CD4-positive, alpha-beta T cell (primary cell): ENCODE results near the gene LDLRAD2. TPM values are rescaled to one million over a fixed set of nuclear protein-coding genes. Genes with fewer than 3 reads are reported as not detected.

Experiments
- ATAC-seq: fragments of 200-7000 bp; cut with Tn5 transposase; one replicate; pipeline ENCODE4 v1.10.0; 2022; ENCODE audit warnings: mild to moderate bottlenecking; ENCODE audit not compliant: poor library complexity
- CTCF ChIA-PET: fragments of 350-600 bp; sonication (Branson Sonifier 250); formaldehyde crosslinking; loops from one replicate; lab custom pipeline; 2021; ENCODE audit warnings: antibody characterized with exemption, inconsistent platforms; lab: Charles Lee
- POLR2A ChIA-PET: fragments of 350-600 bp; sonication (Branson Sonifier 250); formaldehyde crosslinking; loops from one replicate; lab custom pipeline; 2021; ENCODE audit warnings: antibody characterized with exemption, inconsistent platforms; lab: Charles Lee
- DNase-seq, 14 experiments: peaks; one replicate each; pipeline ENCODE4 v3.0.0-alpha.2; 2013 to 2020; ENCODE audit warnings: mixed read lengths in 2 of 14
- H3K27ac ChIP-seq, 2 donors: one replicate each; pipeline versions ENCODE4 v1.5.1 to v1.7.0; 2013; ENCODE audit warnings: low read length in 2 of 2, low read depth in 1 of 2, mild to moderate bottlenecking in 1 of 2
- H3K27me3 ChIP-seq, 2 experiments: 1 replicate in 1 of 2; 2 replicates in 1 of 2; pipeline versions ENCODE4 v1.6.1 to v1.7.0; 2013; ENCODE audit warnings: low read length in 2 of 2, control low read depth in 1 of 2, mild to moderate bottlenecking in 1 of 2, moderate library complexity in 1 of 2; ENCODE audit not compliant: insufficient read depth in 2 of 2, control insufficient read depth in 1 of 2
- H3K36me3 ChIP-seq: one replicate; pipeline ENCODE4 v1.6.1; 2013; ENCODE audit warnings: low read length, control low read depth; ENCODE audit not compliant: insufficient read depth
- H3K4me1 ChIP-seq: one replicate; pipeline ENCODE4 v1.6.1; 2013; ENCODE audit warnings: low read length, control low read depth; ENCODE audit not compliant: insufficient read depth
- H3K4me3 ChIP-seq: one replicate; pipeline ENCODE4 v1.5.1; 2013; ENCODE audit warnings: mild to moderate bottlenecking, low read length, moderate library complexity
- H3K9me3 ChIP-seq, 2 experiments: 1 replicate in 1 of 2; 2 replicates in 1 of 2; pipeline versions ENCODE4 v1.6.1 to v1.7.0; 2013; ENCODE audit warnings: low read length in 2 of 2, mild to moderate bottlenecking in 2 of 2, control low read depth in 1 of 2, moderate library complexity in 1 of 2; ENCODE audit not compliant: control insufficient read depth in 1 of 2, insufficient read depth in 1 of 2
- H3K27ac Mint-ChIP-seq: one replicate; pipeline ENCODE4 v1.8.0; 2020; ENCODE audit warnings: mixed read lengths
- H3K27me3 Mint-ChIP-seq: one replicate; pipeline ENCODE4 v1.8.0; 2021; ENCODE audit warnings: mixed read lengths
- H3K36me3 Mint-ChIP-seq: one replicate; pipeline ENCODE4 v1.8.0; 2021; ENCODE audit warnings: low read depth, mixed read lengths
- H3K4me1 Mint-ChIP-seq: one replicate; pipeline ENCODE4 v1.8.0; 2021; ENCODE audit warnings: low read depth, mixed read lengths
- H3K4me3 Mint-ChIP-seq: one replicate; pipeline ENCODE4 v1.8.0; 2020; ENCODE audit warnings: mild to moderate bottlenecking, mixed read lengths
- H3K9me3 Mint-ChIP-seq: one replicate; pipeline ENCODE4 v1.8.0; 2020; ENCODE audit warnings: mixed read lengths
- intact Hi-C, 2 experiments: fragments of 100-400 bp; cut with DNase I in 1 of 2; cut with micrococcal nuclease in 1 of 2; formaldehyde crosslinking; loops; one replicate each; pipeline versions ENCODE4 v1.15.1 to v1.9.0; 2023 to 2025; cut with DNase I, micrococcal nuclease
- total RNA-seq, 174 experiments: library from RNA in 2 of 174; stranded (reverse) in 2 of 174; gene quantifications; one replicate each; pipeline ENCODE4 v1.2.3 and lab custom pipeline; 2021 to 2026
- TF ChIP-seq, protein P1 (sequence below): fragments of 200-600 bp; IDR thresholded peaks from one replicate; pipeline ENCODE4 v1.8.0; 2022; ENCODE audit warnings: antibody characterized with exemption, mild to moderate bottlenecking

The LDLRAD2 gene
- total RNA-seq, 2 experiments from 2014 or later: not detected

DNA sequence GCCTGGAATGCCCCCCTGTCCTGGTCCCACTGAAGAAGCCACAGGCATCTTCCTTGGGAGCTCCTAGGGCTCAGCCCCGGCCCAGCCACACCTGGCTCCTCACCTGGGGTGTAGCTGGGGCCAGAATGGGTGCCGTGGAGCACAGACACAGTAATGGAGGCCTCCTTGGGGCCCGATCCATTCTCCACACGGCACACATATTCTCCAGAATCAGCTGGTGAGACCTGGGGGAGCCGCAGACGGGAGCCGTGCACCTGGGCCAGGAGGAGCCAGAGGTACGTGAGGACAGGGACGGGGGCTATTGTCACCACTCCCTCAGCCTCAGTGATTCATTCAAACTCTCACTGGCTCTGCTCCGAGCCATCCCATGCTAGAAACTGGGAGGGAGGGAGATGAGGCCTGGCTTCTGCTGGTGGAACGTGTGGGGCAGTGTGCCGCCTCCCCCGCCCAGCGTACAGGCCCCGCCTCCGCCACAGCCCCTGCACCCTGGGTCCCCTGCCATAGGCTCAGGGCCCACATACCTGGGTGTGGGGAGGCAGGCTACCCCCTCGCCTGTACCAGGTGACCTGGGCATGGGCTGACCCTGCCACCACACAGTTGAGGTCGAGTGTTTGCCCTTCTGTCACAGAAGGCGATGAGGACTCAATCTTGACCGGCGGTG is 42.2 kb downstream of the LDLRAD2 start:
- Histone ChIP-seq H3K36me3 (no peaks in the 10 kb centered on the region), H3K27ac (no peak overlapping the region), H3K27me3 (no peaks in the 10 kb centered on the region), H3K9me3 (no peaks in the 10 kb centered on the region), H3K4me1 (no peaks in the 10 kb centered on the region), H3K4me3 (no peak overlapping the region)
- Mint-ChIP-seq H3K27ac (no peak overlapping the region), H3K36me3 (no peaks in the 10 kb centered on the region), H3K4me3 (no peak overlapping the region), H3K27me3 (no peaks in the 10 kb centered on the region), H3K9me3 (no peaks in the 10 kb centered on the region), H3K4me1 (peaks cover 4% of the 10 kb centered on the region)
- CTCF ChIA-PET: no interaction called here
- DNase-seq: no peak
- intact Hi-C loops: no loop called here
- TF ChIP-seq, protein P1, sequence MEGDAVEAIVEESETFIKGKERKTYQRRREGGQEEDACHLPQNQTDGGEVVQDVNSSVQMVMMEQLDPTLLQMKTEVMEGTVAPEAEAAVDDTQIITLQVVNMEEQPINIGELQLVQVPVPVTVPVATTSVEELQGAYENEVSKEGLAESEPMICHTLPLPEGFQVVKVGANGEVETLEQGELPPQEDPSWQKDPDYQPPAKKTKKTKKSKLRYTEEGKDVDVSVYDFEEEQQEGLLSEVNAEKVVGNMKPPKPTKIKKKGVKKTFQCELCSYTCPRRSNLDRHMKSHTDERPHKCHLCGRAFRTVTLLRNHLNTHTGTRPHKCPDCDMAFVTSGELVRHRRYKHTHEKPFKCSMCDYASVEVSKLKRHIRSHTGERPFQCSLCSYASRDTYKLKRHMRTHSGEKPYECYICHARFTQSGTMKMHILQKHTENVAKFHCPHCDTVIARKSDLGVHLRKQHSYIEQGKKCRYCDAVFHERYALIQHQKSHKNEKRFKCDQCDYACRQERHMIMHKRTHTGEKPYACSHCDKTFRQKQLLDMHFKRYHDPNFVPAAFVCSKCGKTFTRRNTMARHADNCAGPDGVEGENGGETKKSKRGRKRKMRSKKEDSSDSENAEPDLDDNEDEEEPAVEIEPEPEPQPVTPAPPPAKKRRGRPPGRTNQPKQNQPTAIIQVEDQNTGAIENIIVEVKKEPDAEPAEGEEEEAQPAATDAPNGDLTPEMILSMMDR: no peak
- POLR2A ChIA-PET: no interaction called here
- no peak for ATAC-seq

DNA sequence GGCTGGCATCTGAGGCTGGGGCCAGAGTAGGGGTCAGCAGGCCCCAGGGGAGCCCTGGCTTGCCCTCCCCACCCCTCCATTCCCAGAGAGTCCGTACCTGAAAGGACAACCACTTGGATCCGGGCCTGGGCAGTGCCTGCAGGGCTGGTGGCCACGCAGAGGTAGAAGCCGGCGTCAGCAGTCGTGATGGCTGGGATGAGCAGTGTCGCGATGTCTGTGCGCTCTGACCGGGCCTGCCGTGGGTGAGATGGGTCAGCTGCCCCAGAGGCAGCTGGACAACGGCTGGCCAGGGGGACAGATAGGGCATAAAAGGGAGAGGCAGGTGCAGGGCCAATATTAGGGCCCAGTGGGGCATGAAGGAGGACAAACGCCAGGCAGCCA is 42.7 kb downstream of the LDLRAD2 start:
- H3K27ac ChIP-seq: no peak overlapping the region
- no peaks in the 10 kb centered on the region for H3K9me3 ChIP-seq
- no peak overlapping the region for H3K4me3 ChIP-seq
- Mint-ChIP-seq H3K4me3 (no peak overlapping the region), H3K36me3 (no peaks in the 10 kb centered on the region), H3K27ac (no peak overlapping the region), H3K4me1 (peaks cover 4% of the 10 kb centered on the region), H3K9me3 (no peaks in the 10 kb centered on the region), H3K27me3 (no peaks in the 10 kb centered on the region)
- no peaks in the 10 kb centered on the region for H3K4me1 ChIP-seq
- CTCF ChIA-PET: no interaction called here
- DNase-seq: peak in 1 of 14 experiments; percentile 1
- POLR2A ChIA-PET: no interaction called here
- no peaks in the 10 kb centered on the region for H3K27me3 ChIP-seq
- TF ChIP-seq, protein P1: no peak
- no peaks in the 10 kb centered on the region for H3K36me3 ChIP-seq
- intact Hi-C loops: no loop called here
- ATAC-seq: no peak

DNA sequence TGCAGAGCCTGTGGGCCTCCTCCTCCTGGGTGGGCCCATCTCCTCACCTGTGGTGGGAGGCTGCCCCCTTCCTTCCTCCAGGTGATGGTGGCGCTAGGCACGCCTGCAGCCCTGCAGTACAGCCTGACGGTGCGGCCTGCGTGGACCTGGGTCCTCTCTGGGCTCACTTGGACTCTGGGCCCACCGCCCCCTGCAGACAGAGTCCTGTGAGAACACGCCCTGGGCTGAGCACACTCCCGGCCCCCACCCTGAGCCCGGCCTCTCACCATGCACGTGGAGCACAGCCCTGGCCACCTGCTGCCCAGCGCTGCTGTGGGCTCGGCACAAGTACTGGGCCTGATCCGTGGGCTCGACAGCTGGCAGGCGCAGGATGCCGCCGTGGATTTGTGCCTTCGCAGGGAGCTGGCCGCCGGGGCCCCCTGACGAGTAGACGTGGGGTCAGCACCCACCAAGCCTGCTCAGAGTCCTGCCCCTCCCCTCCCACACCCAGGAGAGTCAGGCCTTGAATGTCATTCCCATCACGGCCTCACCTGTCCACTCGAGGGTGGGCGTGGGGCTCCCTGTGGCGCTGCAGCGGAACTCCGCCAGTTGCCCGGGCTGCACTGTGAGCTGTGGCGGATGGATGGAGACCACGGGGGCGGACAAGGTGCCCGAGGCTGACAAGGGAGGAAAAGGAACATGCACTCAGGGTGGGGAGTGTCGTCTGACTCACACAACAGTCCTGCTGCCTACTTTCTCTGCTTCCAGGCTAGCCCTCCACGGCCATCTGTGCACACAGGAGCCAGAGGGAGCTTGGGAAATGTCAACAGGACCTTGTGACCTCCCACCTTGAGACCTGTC is 43.4 kb downstream of the LDLRAD2 start:
- TF ChIP-seq, protein P1: no peak
- ChIA-PET CTCF (no interaction called here), POLR2A (no interaction called here)
- Histone ChIP-seq H3K4me1 (no peaks in the 10 kb centered on the region), H3K4me3 (no peak overlapping the region), H3K36me3 (no peaks in the 10 kb centered on the region), H3K27ac (no peak overlapping the region), H3K27me3 (no peaks in the 10 kb centered on the region), H3K9me3 (no peaks in the 10 kb centered on the region)
- ATAC-seq: no peak
- no peak overlapping the region for H3K4me3 Mint-ChIP-seq
- no peaks in the 10 kb centered on the region for H3K9me3 Mint-ChIP-seq
- H3K27ac Mint-ChIP-seq: no peak overlapping the region
- peaks cover 4% of the 10 kb centered on the region for H3K4me1 Mint-ChIP-seq
- no peaks in the 10 kb centered on the region for H3K36me3 Mint-ChIP-seq
- intact Hi-C loops: no loop called here
- no peaks in the 10 kb centered on the region for H3K27me3 Mint-ChIP-seq
- DNase-seq: peak in 1 of 14 experiments; percentile 1
